ENCODE results near the gene NTM.

NTM gene

DNA sequence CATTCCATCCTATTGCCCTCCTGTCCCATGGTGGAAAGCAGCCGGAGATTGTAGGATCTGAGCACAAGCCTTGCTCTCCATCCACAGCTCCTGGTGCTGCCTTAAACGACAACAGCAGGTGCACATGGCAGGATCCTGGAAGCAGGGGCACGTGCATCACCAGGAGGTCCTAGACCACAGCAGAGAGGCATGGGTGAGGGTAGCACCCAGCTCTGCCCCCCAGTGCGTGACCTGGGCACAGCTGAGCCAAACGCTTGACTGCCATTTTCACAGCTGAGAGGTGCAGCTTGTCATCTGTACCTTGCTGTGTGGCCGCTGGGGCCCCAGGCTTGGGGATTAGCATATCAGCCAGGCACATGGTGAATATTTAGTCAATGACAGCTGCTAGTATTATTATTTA, 92.7 kb downstream of the NTM start:
- no peak for DNase-seq (ENCODE audit: extremely low read depth, low read depth)
- TF ChIP-seq, protein P1, sequence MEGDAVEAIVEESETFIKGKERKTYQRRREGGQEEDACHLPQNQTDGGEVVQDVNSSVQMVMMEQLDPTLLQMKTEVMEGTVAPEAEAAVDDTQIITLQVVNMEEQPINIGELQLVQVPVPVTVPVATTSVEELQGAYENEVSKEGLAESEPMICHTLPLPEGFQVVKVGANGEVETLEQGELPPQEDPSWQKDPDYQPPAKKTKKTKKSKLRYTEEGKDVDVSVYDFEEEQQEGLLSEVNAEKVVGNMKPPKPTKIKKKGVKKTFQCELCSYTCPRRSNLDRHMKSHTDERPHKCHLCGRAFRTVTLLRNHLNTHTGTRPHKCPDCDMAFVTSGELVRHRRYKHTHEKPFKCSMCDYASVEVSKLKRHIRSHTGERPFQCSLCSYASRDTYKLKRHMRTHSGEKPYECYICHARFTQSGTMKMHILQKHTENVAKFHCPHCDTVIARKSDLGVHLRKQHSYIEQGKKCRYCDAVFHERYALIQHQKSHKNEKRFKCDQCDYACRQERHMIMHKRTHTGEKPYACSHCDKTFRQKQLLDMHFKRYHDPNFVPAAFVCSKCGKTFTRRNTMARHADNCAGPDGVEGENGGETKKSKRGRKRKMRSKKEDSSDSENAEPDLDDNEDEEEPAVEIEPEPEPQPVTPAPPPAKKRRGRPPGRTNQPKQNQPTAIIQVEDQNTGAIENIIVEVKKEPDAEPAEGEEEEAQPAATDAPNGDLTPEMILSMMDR (IDR thresholded peaks at IDR 0.05; ENCODE audit: low read depth, low read length) = no peak

DNA sequence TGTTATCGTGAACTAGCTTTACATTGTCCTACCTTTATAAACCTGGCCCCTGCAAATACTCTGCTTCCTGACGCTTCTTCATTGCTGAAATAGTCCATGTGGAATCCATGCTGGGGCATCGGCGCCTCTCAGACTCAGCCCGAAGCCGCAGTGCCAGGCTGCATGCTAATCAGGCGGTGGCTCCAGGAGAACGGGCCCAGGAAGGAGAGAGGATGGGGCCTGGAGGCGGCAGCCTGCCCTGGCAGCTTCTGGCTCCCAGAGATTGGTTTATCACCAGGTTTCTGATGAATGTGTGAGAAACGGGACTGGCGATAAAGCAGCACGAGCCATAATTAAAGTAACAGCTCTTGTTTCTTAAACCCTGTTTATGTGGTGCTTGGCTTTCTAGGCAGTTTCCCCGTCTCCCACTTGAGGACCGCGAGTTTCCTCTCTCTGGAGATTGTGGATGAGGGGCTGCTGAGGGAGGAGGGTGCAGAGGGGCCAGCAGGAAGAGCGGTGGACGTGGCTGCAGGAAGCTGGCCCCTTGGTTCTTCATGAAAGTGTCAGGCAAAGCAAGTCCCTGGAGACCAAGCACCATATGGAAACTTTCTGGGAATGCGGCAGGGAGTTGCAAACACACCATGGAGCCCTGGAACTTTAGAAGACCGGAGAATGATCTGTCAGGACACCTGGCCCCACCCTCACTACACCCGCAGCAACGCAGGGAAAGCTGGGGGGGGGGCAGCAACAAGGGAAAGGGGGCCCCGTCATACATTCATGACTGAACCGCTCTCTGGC, 93.4 kb downstream of the NTM start:
- no peak for DNase-seq (ENCODE audit: extremely low read depth, low read depth)
- TF ChIP-seq, protein P1 (IDR thresholded peaks at IDR 0.05; ENCODE audit: low read depth, low read length) = no peak

DNA sequence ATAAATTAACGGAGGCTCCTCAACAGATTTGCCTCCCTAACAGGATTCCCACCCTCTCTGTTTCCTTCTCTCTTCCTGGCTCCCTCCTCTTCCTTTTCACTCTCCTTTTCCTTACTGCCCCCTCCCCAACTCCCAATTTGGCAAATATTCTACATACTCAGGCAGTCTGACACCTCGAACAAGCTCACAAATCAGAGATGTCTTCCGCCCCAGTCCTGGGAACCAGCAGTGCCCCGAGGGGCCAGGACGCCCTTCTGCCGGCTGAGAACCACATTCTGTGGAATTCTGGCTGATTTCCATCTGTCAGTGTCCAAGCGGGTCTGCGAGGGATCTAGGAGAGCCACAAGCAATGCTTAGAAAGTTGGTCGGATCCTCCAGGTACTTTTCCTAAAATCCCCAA, 94.0 kb downstream of the NTM start:
- DNase-seq (ENCODE audit: extremely low read depth, low read depth) = no peak
- TF ChIP-seq, protein P1 (IDR thresholded peaks at IDR 0.05; ENCODE audit: low read depth, low read length) = no peak

DNA sequence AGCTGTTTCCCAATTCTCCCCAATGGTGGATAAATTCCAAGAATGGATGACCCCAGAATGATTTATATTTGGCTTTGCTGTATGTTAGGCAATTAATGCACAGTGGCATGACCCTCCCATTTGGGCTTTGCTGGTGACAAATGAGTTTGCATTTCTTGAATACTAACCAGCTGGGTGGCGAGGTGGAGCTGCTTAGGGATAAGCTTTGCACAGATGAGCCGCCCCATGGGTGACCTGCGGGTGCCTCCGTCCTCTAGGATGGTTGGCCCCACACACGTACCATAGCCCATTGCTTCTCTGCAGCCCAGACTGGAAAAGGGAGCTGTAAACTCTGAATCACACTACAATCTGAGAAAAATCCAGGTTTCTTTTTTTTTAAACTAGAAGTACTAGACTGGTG, 94.6 kb downstream of the NTM start:
- DNase-seq (ENCODE audit: extremely low read depth, low read depth) = no peak
- TF ChIP-seq, protein P1 (IDR thresholded peaks at IDR 0.05; ENCODE audit: low read depth, low read length) = no peak

DNA sequence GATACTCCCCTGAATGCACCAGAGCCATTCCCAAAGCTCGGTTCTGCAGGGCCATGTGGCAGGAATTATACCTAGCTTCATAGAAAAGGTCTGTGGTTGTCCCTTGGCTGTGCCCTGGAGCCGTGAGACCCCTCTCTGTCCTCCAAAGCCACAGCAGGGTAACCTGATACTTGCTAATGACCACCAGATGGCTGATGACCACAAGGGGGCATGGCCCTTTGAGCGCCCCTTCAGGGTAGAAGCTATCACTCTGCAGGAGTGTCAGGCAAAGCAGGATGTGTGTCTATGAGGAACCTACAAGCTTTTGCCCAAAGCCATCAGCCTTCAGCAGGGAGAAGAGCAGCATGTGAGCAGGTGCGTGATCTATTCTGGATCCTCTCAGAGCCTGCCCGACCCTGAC, 95.3 kb downstream of the NTM start:
- TF ChIP-seq, protein P1 (IDR thresholded peaks at IDR 0.05; ENCODE audit: low read depth, low read length) = no peak

DNA sequence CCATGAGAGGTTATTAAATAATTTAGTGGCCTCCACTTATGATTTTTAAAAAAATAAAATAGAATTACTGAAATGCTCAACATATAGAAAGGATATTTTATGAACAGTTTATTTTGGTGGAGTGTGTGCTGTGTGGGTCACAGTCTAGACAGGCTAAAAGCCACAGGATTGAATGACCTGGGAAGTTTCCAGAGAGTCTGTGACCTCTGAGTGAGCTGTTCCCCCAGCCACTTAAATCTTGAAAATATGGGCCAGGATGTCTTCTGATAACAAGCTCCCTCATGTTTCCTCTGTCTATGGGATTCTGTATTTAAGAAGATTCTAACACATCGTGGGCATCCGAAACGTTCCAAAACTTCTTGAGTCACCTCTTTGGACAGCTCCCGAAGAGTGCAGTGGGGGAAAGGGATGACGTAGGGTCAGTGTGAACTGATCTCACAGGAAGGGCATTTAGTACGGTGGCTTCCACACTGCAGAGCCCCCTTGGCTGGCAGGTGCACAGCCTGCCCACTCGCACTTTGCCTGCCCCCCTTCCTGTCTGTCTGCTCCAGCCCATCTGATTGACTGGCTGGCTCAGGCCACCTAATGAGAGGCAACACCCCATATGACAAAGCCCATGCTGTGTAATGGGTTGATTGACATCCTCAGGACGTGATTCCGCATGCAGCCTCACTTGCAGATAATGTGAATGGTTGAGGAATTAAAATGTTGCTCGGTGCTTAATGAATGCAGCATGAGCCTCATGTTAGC, 97.4 kb downstream of the NTM start:
- DNase-seq (ENCODE audit: extremely low read depth, low read depth) = no peak
- TF ChIP-seq, protein P1 (IDR thresholded peaks at IDR 0.05; ENCODE audit: low read depth, low read length) = no peak

More for the DNA sequence above, 95.3 kb downstream of the NTM start:
- no peak for DNase-seq (ENCODE audit: extremely low read depth, low read depth)

DNA sequence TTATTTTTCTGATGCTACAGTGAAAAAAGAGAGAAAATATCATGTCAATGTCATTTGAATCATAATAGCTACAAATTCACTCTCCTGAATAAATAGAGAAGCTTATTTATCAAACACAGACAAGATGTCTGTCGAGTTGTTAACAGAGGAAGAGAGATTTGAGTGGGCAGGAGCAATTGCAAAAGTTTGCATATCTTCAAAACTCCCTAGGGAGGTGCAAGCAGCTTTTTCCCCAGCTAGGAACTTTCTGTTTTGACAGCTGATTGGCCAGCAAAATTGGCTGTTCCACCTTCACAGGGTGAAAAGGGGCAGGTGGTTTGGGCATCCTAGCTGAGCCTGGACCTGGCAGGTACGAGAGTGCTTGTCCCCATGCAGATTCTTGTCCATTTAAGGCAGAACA, 98.2 kb downstream of the NTM start:
- TF ChIP-seq, protein P1 (IDR thresholded peaks at IDR 0.05; ENCODE audit: low read depth, low read length) = no peak
- no peak for DNase-seq (ENCODE audit: extremely low read depth, low read depth)

Data from AG09319 (cell line).